ENCODE measurements around the gene CUTC.

CUTC gene

DNA sequence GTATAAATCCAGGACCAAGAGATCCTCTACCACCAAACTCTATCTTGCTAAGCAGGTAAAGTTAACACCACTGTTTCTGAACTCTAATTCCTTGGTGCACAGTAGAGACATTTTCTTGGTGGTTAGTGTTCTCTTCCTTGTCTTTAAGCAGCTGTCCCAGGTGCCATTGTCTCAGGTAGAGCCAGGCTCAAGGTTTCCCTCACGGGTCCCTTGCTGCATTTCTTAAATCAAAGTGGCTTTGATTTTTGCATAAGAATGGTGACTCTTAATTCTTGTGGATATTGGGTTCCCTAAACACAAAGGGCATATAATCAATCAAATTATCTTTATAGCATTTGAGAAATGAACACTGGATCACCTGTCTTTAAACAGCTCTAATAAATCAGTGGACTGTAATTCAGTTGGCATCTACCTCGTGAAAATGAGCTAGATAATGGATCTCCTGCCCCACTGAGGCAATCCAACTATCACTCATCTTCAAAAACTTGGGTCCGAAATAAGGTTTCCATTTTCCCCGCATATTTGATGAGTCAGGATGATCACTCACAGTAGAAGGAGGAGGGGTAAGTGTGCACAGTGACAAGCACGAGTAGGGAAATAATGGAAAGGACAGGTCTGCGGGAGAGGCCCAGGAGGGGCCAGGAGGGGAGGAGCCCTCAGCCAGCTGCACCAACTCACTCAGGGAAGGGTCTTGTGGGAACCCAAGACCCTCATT, 52.9 kb downstream of the CUTC start:
- TF ChIP-seq FOXP2 (optimal IDR thresholded peaks at IDR 0.05; ENCODE audit: borderline replicate concordance, extremely low read depth, extremely low read length, insufficient read depth) (no peak), TAF1 (IDR thresholded peaks at IDR 0.05; ENCODE audit: borderline replicate concordance, insufficient read depth, low read length) (no peak), SIN3A (IDR thresholded peaks at IDR 0.05; ENCODE audit: borderline replicate concordance, insufficient read depth, low read length) (no peak), POLR2AphosphoS5 (IDR thresholded peaks at IDR 0.05; ENCODE audit: low read depth, low read length) (no peak)
- TF ChIP-seq, protein P1, sequence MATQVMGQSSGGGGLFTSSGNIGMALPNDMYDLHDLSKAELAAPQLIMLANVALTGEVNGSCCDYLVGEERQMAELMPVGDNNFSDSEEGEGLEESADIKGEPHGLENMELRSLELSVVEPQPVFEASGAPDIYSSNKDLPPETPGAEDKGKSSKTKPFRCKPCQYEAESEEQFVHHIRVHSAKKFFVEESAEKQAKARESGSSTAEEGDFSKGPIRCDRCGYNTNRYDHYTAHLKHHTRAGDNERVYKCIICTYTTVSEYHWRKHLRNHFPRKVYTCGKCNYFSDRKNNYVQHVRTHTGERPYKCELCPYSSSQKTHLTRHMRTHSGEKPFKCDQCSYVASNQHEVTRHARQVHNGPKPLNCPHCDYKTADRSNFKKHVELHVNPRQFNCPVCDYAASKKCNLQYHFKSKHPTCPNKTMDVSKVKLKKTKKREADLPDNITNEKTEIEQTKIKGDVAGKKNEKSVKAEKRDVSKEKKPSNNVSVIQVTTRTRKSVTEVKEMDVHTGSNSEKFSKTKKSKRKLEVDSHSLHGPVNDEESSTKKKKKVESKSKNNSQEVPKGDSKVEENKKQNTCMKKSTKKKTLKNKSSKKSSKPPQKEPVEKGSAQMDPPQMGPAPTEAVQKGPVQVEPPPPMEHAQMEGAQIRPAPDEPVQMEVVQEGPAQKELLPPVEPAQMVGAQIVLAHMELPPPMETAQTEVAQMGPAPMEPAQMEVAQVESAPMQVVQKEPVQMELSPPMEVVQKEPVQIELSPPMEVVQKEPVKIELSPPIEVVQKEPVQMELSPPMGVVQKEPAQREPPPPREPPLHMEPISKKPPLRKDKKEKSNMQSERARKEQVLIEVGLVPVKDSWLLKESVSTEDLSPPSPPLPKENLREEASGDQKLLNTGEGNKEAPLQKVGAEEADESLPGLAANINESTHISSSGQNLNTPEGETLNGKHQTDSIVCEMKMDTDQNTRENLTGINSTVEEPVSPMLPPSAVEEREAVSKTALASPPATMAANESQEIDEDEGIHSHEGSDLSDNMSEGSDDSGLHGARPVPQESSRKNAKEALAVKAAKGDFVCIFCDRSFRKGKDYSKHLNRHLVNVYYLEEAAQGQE (IDR thresholded peaks at IDR 0.05; ENCODE audit: insufficient read depth in 1 of 2, low read depth in 2 of 2, low read length in 2 of 2), result no peak

DNA sequence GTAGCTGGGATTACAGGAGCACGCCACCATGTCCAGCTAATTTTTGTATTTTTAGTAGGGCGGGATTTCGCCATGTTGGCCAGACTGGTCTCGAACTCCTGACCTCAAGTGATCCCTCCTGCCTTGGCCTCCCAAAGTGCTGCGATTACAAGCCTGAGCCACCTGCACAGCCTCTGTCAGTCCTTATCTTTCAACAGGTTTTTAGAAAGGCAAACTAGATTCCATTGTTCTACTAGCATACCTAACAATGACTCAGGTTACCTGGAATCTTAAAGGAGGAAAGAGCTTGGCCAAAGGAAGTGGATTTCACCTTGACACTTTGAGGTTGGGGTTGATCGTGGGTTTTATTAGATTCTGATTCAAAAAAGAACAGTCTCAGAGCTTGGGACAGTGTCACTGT, 53.6 kb downstream of the CUTC start:
- TF ChIP-seq TAF1 (IDR thresholded peaks at IDR 0.05; ENCODE audit: borderline replicate concordance, insufficient read depth, low read length) (no peak), POLR2AphosphoS5 (IDR thresholded peaks at IDR 0.05; ENCODE audit: low read depth, low read length) (no peak), FOXP2 (optimal IDR thresholded peaks at IDR 0.05; ENCODE audit: borderline replicate concordance, extremely low read depth, extremely low read length, insufficient read depth) (no peak), SIN3A (IDR thresholded peaks at IDR 0.05; ENCODE audit: borderline replicate concordance, insufficient read depth, low read length) (no peak)
- TF ChIP-seq, protein P1 (IDR thresholded peaks at IDR 0.05; ENCODE audit: insufficient read depth in 1 of 2, low read depth in 2 of 2, low read length in 2 of 2), result no peak

DNA sequence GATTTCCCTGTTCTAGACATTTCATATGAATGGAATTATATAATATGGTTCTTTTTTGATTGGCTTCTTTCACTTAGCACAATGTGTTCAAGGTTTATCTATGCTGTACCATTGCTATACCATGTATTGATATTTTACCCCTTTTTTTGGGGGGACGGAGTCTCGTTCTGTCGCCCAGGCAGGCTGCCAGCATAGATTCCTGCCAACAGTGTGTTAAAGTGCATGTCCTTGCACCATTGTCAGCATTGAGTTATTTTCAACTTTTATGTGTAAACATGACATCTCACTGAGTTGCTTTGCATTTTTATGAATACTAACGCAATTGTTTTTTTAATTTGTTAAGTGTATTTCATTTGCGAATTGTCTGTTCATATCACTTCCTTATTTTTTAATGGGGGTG, 55.3 kb downstream of the CUTC start:
- TF ChIP-seq FOXP2 (optimal IDR thresholded peaks at IDR 0.05; ENCODE audit: borderline replicate concordance, extremely low read depth, extremely low read length, insufficient read depth) (no peak), SIN3A (IDR thresholded peaks at IDR 0.05; ENCODE audit: borderline replicate concordance, insufficient read depth, low read length) (no peak), POLR2AphosphoS5 (IDR thresholded peaks at IDR 0.05; ENCODE audit: low read depth, low read length) (no peak), TAF1 (IDR thresholded peaks at IDR 0.05; ENCODE audit: borderline replicate concordance, insufficient read depth, low read length) (no peak)
- TF ChIP-seq, protein P1 (IDR thresholded peaks at IDR 0.05; ENCODE audit: insufficient read depth in 1 of 2, low read depth in 2 of 2, low read length in 2 of 2), result no peak

DNA sequence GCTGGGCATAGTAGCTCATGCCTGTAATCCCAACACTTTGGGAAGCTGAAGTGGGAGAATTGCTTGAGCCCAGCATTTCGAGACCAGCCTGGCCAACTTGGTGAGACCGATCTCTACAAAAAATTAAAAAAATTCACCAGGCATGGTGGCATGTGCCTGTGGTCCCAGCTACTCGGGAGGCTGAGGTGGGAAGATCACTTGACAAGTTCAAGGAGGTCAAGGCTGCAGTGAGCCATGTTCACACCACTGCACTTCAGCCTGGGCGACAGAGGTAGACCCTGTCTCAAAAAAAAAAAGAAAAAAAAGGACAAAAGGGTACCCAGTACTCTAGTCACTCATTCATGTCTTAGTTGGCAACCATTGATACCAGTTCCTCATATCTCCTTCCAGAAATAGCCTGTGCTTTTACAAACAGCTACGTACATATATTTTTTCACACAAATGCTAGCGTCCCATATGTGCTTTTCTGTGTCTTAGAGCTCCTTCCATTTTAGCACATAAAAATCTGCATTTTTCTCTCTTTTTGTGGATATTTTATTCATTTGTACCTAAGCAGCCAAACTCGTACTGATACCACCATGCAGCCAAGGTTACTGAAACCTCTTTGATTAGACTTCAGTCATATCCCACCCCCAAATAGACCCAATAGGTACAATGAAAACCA, 55.9 kb downstream of the CUTC start:
- TF ChIP-seq SIN3A (IDR thresholded peaks at IDR 0.05; ENCODE audit: borderline replicate concordance, insufficient read depth, low read length) (no peak), POLR2AphosphoS5 (IDR thresholded peaks at IDR 0.05; ENCODE audit: low read depth, low read length) (no peak), TAF1 (IDR thresholded peaks at IDR 0.05; ENCODE audit: borderline replicate concordance, insufficient read depth, low read length) (no peak), FOXP2 (optimal IDR thresholded peaks at IDR 0.05; ENCODE audit: borderline replicate concordance, extremely low read depth, extremely low read length, insufficient read depth) (no peak)
- TF ChIP-seq, protein P1 (IDR thresholded peaks at IDR 0.05; ENCODE audit: insufficient read depth in 1 of 2, low read depth in 2 of 2, low read length in 2 of 2), result no peak

Measured in PFSK-1 (cell line).